Progenitor cell of endocrine pancreas (in vitro differentiated cells): ENCODE measurements around the gene EZH1. TPM values are rescaled to one million over a fixed set of nuclear protein-coding genes. Genes with fewer than 3 reads are reported as not detected.

Source experiments
- DNase-seq: peaks from one replicate; pipeline ENCODE4 v3.0.0; 2021; ENCODE audit warnings: low spot score; ENCODE audit not compliant: unreplicated experiment
- H3K27ac Mint-ChIP-seq: 2 replicates; pipeline ENCODE4 v1.8.0; 2021; ENCODE audit warnings: mild to moderate bottlenecking, moderate library complexity, mixed read lengths
- H3K27me3 Mint-ChIP-seq: 2 replicates; pipeline ENCODE4 v1.8.0; 2021; ENCODE audit warnings: mixed read lengths
- H3K36me3 Mint-ChIP-seq: 2 replicates; pipeline ENCODE4 v1.8.0; 2022; ENCODE audit warnings: mixed read lengths; ENCODE audit not compliant: insufficient read depth
- H3K4me1 Mint-ChIP-seq: 2 replicates; pipeline ENCODE4 v1.8.0; 2021; ENCODE audit warnings: low read depth, mixed read lengths
- H3K4me3 Mint-ChIP-seq: 2 replicates; pipeline ENCODE4 v1.8.0; 2021; ENCODE audit warnings: low read depth, mild to moderate bottlenecking, moderate library complexity, mixed read lengths
- H3K9me3 Mint-ChIP-seq: 2 replicates; pipeline ENCODE4 v1.8.0; 2021; ENCODE audit warnings: low read depth, mixed read lengths
- CTCF ChIP-seq: fragments of 200-600 bp; sonication (generic); IDR thresholded peaks from one replicate; pipeline ENCODE4 v1.5.0; 2021; ENCODE audit warnings: antibody characterized with exemption, mild to moderate bottlenecking; ENCODE audit not compliant: unreplicated experiment
- total RNA-seq: library from RNA; stranded (reverse); gene quantifications from 2 replicates; pipeline ENCODE4 v1.2.1, GENCODE V29; 2021

EZH1 gene
- total RNA-seq, 1 donor from 2014 or later: 31.9 TPM

- TF ChIP-seq CTCF: no peak
- H3K4me1 Mint-ChIP-seq: peaks cover 12% of the 10 kb centered on the region
- no peaks in the 10 kb centered on the region for H3K9me3 Mint-ChIP-seq
- DNase-seq: no peak
- H3K4me3 Mint-ChIP-seq: no peak overlapping the region
- peaks cover 35% of the 10 kb centered on the region for H3K27me3 Mint-ChIP-seq
- H3K27ac Mint-ChIP-seq: no peak overlapping the region
- H3K36me3 Mint-ChIP-seq: no peaks in the 10 kb centered on the region
Observed at GRCh38 chr17:42784409-42784808, 39.6 kb upstream of the EZH1 start.

GRCh38 chr17:42783791-42784138 is 38.9 kb upstream of the EZH1 start:
- DNase-seq: no peak
- H3K27me3 Mint-ChIP-seq: peaks cover 35% of the 10 kb centered on the region
- peak overlapping the region; percentile 43 for H3K27ac Mint-ChIP-seq
- peaks cover 1% of the 10 kb centered on the region for H3K36me3 Mint-ChIP-seq
- peaks cover 14% of the 10 kb centered on the region for H3K4me1 Mint-ChIP-seq
- H3K4me3 Mint-ChIP-seq: no peak overlapping the region
- no peak for TF ChIP-seq CTCF
- no peaks in the 10 kb centered on the region for H3K9me3 Mint-ChIP-seq

GRCh38 chr17:42783062-42783790 is 38.4 kb upstream of the EZH1 start:
- Mint-ChIP-seq H3K4me3 (no peak overlapping the region), H3K27ac (peak overlapping the region; percentile 43), H3K9me3 (no peaks in the 10 kb centered on the region), H3K36me3 (peaks cover 1% of the 10 kb centered on the region), H3K4me1 (peaks cover 14% of the 10 kb centered on the region), H3K27me3 (peaks cover 35% of the 10 kb centered on the region)
- no peak for DNase-seq
- no peak for TF ChIP-seq CTCF

- Mint-ChIP-seq H3K36me3 (peaks cover 6% of the 10 kb centered on the region), H3K4me3 (no peak overlapping the region), H3K9me3 (no peaks in the 10 kb centered on the region), H3K4me1 (peaks cover 14% of the 10 kb centered on the region), H3K27ac (no peak overlapping the region), H3K27me3 (peaks cover 35% of the 10 kb centered on the region)
- DNase-seq: no peak
- TF ChIP-seq CTCF: no peak
Observed at GRCh38 chr17:42782166-42783061, 37.6 kb upstream of the EZH1 start.

GRCh38 chr17:42781639-42782165 is 36.9 kb upstream of the EZH1 start:
- no peak for TF ChIP-seq CTCF
- H3K4me3 Mint-ChIP-seq: peak overlapping the region; percentile 69
- peaks cover 14% of the 10 kb centered on the region for H3K4me1 Mint-ChIP-seq
- no peak overlapping the region for H3K27ac Mint-ChIP-seq
- no peak for DNase-seq
- H3K27me3 Mint-ChIP-seq: peaks cover 35% of the 10 kb centered on the region
- peaks cover 6% of the 10 kb centered on the region for H3K36me3 Mint-ChIP-seq
- H3K9me3 Mint-ChIP-seq: no peaks in the 10 kb centered on the region
